Right hindlimb (tissue), 1 donor: ENCODE results near the gene CROCC.

Experiments used
- DNase-seq: peaks from one replicate; pipeline ENCODE4 v3.0.0-alpha.2; 2018

Gene CROCC

GRCh38 chr1:17014671-17015567 lies 93.2 kb downstream of the CROCC start:
- DNase-seq: no peak

GRCh38 chr1:17016317-17016661 lies 94.6 kb downstream of the CROCC start:
- no peak for DNase-seq

GRCh38 chr1:17017435-17017834 lies 95.7 kb downstream of the CROCC start:
- no peak for DNase-seq

- DNase-seq: no peak
These were observed 97.1 kb downstream of the CROCC start for GRCh38 chr1:17018849-17019248.

- no peak for DNase-seq
These were observed 98.8 kb downstream of the CROCC start for GRCh38 chr1:17020502-17020901.

GRCh38 chr1:17021896-17022295 lies 100.2 kb downstream of the CROCC start:
- no peak for DNase-seq
